ENCODE results near the gene PLCXD1.
"Not testable (repeated sequence)": the region's sequence is repeated elsewhere in the genome, so short reads cannot be mapped to it uniquely, and the experiment has no call there.

PLCXD1 gene

DNA sequence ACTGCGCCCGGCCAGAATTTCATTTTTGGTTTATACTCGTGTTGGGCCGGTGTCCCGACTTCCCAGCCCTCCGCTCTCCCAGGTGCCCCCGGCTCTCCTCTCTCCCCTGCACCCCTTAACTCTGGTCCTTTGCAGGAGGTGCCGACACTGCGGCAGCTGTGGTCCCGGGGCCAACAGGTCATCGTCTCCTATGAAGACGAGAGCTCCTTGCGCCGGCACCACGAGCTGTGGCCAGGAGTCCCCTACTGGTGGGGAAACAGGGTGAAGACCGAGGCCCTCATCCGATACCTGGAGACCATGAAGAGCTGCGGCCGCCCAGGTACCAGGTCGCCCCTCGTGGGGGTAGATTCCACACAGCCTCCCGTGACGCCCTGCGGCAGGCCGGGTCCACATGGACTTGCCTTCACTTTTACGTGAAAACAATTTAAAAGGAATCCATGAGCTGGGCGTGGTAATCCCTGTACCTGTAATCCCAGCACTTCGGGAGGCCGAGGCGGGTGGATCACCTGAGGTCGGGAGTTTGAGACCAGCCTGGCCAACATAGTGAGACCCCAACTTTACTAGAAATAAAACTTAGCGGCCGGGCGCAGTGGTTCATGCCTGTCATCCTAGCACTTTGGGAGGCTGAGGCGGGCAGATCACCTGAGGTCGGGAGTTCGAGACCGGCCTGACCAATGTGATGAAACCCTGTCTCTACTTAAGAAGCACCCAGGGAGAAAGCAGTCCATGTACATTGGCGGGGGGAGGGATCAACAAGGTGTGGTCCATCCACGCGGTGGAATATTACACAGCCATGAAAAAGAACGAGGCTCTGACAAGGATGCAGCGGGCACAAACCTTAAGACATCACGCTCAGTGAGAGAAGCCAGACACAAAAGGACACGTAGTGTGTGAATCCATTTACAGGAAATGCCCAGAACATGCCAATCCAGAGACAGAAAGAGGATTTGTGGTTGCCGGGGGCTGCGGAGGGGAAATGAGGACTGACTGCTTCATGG is 12.0 kb downstream of the PLCXD1 start:
- DNase-seq (ENCODE audit: low read depth in 2 of 2), result no peak

DNA sequence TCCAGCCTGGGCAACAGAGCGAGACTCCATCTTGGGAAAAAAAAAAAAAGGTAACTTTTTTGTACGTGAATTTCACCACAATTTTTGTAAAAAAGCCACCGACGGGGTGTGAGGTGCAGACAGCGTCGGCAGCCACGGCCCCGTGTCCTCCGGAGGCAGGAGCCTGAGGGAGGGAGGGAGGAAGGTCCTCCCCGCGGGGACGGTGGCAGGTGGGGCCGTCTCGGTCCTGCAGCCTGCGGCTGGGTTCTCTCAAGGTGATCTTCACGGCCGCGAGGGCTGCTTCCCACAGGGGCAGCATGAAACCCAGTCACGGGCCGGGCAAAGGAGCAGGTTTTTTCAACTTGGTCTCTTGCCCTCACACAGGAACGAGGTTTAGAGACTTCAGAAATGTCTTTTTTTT is 14.0 kb downstream of the PLCXD1 start:
- DNase-seq (ENCODE audit: low read depth in 2 of 2), result no peak

DNA sequence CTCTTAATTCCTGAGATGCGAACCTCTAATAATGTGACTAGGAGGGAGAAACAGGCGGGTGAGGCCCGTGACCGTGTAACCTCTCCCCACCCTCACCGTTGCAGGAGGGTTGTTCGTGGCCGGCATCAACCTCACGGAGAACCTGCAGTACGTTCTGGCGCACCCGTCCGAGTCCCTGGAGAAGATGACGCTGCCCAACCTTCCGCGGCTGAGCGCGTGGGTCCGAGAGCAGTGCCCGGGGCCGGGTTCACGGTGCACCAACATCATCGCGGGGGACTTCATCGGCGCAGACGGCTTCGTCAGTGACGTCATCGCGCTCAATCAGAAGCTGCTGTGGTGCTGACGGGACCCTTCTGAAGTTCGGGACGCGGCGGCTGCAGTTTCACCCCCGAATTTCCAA is 17.8 kb downstream of the PLCXD1 start:
- DNase-seq (ENCODE audit: low read depth in 2 of 2), result no peak

DNA sequence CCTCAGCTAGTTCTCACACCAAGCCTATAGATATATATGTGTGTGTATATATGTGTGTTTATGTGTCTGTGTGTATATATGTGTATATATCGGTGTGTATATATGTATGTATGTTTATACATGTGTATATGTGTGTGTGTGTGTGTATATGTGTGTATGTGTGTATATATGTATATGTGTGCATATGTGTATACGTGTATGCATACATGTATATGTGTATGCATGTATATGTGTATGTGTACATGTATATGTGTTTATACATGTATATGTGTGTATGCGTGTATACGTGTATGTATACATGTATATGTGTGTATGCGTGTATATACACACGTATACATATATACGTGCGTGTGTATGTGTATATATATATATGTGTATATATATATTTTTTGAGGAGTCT is 19.2 kb downstream of the PLCXD1 start:
- no peak for DNase-seq (ENCODE audit: low read depth in 2 of 2)

DNA sequence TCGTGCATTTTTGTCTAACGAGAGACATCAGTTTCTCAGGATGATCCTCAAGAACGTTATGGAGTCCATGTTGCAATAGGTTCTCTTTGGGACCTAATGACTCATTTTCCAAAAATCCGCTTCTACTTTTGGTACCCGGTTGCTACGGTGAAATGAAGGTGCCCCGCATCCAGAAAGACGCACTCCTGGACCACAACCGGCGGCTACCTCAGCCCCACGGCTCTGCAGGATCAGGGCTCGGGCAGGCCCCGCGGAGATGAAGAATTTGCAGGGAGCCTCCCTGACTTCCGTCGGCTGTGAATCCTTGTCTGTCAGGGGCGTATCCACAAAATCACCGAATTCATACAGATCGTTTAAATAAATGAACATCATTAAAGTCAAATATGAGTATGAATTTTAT is 21.8 kb downstream of the PLCXD1 start:
- no peak for DNase-seq (ENCODE audit: low read depth in 2 of 2)

DNA sequence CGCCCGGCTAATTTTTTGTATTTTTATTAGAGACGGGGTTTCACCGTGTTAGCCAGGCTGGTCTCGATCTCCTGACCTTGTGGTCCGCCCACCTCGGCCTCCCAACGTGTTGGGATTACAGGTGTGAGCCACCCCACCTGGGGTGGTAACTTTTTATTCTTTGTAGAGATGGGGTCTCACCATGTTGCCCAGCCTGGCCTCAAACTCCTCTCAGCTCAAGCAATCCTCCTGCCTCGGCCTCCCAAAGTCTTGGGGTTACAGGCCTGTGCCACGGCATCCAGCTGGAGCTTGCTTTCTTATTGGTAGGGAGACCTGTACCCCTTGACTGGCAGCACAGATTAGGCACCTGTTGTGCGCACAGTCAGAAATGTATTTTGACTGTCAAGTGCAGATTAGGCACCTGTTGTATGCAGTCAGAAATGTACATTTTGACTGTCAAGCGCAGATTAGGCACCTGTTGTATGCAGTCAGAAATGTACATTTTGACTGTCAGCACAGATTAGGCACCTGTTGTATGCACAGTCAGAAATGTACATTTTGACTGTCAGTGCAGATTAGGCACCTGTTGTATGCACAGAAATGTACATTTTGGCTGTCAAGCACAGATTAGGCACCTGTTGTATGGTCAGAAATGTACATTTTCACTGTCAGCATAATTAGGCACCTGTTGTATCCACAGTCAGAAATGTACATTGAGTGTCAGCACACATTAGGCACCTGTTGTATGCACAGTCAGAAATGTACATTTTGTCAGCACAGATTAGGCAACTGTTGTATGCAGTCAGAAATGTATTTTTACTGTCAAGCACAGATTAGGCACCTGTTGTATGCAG is 24.8 kb downstream of the PLCXD1 start:
- DNase-seq (ENCODE audit: low read depth in 2 of 2), result not testable (repeated sequence)

DNA sequence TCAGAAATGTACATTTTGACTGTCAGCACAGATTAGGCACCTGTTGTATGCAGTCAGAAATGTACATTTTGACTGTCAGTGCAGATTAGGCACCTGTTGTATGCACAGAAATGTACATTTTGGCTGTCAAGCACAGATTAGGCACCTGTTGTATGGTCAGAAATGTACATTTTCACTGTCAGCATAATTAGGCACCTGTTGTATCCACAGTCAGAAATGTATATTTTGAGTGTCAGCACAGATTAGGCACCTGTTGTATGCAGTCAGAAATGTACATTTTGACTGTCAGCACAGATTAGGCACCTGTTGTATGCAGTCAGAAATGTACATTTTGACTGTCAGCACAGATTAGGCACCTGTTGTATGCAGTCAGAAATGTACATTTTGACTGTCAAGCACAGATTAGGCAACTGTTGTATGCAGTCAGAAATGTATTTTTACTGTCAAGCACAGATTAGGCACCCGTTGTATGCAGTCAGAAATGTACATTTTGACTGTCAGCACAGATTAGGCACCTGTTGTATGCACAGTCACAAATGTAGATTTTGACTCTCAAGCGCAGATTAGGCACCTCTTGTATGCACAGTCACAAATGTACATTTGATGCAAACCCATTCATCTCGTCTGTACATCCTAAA is 25.6 kb downstream of the PLCXD1 start:
- not testable (repeated sequence) for DNase-seq (ENCODE audit: low read depth in 2 of 2)

DNA sequence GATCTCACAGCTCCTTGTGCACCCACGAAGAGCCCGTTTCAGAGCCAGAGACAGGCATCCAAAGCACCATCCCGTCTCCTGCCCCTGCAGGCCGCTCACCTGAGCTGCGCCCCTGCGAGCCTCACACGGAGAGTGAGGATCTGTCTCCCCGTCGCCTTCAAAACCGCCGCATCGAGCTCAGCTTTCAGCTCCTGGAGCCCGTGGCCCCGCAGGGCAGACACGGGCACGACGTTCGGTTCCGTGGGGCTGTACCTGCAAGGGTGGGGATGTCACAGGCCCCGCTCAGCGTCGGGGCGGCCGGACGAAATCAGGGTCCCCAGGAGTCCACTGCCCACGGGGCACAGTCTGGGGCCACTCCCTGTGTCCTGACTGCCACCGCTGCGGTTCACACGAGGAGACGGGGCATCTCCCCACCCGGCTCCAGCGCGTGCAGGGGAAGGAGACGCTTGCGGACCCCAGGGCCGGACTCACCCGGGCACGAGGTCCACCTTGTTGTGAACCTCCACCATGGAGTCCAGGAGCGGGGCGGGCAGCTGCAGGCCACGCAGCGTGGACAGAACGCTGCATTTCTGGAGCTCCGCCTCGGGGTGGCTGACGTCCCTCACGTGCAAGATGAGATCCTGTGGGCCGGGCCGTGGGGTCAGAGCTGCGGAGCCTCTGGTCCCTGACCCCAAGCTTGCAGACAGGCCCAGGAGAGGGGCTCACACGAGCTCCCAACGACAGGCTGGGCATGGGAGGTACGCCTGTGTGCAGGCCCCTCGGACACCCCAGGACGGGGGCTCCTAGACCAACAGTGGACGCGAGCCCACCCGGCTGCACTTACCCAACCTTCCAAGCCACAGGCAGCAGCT is 26.3 kb downstream of the PLCXD1 start:
- no peak for DNase-seq (ENCODE audit: low read depth in 2 of 2)

DNA sequence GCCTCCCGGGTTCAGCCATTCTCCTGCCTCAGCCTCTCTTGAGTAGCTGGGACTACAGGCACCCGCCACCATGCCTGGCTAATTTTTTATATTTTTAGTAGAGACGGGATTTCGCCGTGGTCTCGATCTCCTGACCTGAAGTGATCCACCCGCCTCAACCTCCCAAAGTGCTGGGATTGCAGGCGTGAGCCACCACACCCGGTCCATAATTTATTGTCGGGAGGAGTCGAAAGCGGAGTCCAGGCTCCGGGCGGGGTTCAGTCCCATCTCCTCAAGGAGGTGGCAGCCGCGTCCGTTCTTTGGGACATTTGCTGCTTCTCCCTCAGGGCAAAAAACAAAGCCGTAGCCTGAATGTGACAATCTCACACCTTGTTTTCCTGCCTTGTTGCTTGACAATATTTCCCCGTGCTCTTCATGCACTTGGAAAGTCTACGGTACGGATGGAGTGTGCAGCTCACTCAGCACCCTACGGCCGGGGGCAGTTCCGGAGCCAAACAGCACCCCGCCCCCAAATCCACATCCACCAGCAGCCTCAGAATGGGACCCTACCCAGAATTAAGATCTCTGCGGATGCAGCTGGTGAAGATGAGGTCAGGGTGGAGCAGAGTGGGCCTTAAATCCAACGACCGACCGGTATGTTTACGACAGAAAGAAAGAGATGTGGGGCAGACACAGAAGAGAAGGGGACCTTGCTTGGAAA is 27.8 kb downstream of the PLCXD1 start:
- DNase-seq (ENCODE audit: low read depth in 2 of 2), result no peak

DNA sequence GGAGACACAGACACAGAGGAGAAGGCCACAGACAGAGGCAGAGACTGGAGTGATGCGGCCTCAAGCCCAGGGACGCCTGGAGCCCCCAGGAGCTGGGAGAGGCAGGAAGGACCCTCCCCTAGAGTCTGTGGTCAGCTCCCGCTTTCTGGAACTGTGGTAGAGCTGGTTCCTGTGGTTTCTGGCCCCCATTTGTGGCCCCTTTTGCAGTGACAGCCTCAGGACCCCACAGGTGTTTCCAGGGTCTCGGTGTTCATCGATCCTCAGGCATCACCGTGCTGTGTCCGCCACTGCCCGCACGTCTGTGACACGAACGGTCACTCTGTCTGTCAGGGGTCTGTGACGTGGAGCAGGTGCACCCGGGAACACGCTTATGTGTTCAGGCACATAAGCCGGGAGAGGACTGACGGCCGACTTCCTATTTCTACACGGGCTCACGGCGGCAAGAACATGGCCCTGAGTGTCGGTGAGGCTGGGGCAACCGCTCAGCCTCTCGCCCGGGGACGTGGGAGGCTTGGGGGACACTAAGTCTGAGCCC is 29.5 kb downstream of the PLCXD1 start:
- no peak for DNase-seq (ENCODE audit: low read depth in 2 of 2)

DNA sequence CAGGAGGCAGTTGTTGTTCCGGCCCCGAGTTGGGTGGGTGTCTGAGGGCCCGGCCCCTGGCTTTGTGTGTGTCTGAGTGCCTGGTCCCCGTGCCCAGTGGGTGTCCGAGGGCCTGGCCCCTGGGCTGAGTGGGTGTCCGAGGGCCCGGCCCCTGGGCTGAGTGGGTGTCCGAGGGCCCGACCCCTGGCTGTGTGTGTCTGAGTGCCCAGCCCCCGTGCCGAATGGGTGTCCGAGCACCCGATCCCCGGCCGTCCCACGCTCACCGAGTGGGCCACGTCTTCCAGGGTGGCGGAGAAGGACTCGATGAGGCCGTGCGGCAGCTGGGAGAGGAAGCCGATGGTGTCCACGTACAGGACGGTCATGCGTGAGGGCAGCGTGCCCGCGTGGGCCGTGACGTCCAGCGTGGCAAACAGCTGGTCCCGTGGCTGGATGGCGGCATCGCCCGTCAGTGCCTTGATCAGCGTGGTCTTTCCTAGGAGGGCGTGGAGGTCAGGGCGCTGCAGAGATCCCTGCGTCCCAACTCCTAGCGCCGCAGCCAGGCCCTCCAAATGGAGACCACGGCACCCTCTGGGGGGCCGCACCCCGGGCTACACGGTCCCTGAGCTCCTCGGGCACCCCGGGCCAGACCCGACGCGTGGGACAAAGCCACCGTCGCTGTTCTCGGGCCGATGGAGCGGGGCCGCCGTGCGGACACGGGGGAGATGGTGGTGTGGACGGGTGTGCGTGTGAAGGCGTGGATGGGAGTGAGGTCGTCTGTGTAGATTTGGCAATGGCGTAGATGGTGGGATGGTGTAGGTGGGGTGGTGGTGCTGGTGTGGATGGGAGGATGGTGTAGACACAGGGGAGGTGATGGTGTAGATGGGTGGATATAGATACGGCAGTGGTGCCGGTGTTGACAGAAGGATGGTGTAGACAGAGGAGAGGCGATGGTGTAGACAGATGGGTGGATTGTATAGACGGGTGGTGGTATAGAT is 30.3 kb downstream of the PLCXD1 start:
- DNase-seq (ENCODE audit: low read depth in 2 of 2), result no peak

DNA sequence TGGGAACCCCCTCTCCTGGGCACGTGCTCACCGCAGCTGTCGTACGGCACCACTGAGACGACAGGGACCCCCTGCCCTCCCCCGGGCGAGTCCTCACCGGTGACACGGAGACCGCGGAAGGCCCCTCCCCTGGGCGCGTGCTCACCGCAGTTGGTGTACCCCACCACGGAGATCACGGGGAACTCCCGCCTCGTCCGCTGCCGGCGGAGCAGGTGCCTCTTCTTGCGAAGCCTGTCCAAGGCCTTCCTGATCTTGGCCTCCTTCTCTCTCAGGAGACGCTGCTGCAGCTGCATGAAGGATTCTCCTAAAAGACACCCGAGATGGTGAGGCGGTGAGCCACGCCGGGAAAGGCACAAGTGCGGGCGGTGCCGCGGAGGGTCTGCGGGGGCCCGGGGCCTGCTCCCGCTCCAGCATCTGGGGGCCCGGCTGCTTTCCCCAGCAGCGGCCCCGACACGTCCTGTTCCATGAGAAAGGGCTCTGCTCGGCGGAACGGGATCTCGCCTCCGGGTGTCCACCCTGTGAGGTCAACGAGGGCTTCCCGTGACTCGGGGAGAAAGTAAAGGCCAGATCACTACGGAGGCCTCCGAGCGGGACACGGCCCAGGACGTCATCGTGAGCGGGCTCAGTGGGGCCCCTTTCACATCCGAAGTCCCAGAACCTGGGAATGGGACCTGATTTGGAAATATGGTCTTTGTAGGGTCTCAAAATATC is 31.6 kb downstream of the PLCXD1 start:
- no peak for DNase-seq (ENCODE audit: low read depth in 2 of 2)

DNA sequence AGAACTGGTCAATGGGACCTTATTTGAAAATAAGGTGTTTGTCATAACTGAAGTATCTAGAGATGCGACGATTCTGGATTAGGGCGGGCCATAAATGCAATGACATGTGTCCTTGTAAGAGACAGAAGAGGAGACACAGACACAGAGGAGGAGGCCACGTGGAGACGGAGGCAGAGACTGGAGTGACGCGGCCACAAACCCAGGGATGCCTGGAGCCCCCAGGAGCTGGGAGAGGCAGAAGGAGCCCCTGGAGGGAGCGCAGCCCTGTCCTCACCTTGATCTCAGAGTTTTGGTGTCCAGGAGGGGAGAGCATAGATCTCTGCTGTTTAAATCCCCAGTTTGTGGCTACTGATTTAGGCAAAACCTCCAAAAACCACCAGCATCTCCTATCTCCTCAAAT is 32.4 kb downstream of the PLCXD1 start:
- DNase-seq (ENCODE audit: low read depth in 2 of 2), result no peak

DNA sequence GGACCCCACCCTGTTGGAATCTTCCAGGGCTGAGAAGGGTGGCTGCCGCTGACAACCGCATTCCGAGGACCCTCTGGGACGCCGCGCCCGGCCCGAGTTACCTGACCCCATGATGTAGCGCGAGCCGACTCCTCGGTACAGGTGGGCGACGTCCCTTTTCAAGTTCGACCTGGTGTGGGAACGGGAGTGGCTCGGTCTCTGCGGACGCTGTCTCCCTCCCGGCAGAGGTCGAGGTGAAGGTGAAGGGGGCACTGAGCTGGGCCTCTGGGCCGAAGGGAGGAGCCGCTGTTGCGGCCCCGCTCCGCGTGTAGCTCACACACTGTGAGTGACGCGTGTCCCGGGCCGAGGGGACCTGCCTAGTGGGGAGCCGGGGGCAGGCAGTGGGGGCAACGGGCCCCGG is 32.9 kb downstream of the PLCXD1 start:
- no peak for DNase-seq (ENCODE audit: low read depth in 2 of 2)

DNA sequence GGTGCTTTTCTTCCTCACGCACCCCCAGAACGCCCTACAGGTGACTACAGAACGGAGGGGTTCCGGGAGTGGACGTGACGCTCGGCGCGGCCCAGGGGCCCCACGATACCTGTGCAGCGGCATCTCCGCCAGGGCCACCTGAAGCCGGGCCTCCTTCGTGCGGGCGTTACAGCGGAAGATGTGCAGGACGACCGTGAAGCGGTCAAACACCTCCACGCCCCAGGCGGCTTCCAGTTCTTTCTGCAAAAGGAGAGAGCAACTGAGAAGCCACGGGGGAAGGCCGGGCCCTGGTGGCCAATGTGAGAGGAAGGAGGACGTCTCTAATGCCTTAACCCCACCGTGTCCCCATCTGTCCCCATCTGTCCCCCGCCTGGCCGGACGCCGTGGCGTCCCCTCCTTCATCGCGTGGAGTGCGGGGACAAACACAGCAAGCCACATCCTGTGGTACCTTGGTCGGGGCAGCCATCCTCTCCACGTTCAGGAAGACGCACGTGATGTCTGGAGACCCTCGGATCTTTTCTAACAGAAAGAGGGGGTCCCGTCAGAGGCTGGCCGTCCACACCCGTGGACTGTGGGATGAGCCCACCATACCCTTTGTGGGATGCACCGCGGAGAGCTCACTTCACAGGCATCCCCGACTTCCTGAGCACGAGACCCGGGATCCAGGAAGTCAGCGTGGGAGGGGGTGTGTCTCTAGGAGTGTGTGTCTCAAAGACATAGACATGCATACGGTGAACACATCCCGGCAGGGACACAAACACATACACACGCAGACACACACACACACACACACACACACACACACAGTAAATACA is 33.8 kb downstream of the PLCXD1 start:
- DNase-seq (ENCODE audit: low read depth in 2 of 2), result no peak

DNA sequence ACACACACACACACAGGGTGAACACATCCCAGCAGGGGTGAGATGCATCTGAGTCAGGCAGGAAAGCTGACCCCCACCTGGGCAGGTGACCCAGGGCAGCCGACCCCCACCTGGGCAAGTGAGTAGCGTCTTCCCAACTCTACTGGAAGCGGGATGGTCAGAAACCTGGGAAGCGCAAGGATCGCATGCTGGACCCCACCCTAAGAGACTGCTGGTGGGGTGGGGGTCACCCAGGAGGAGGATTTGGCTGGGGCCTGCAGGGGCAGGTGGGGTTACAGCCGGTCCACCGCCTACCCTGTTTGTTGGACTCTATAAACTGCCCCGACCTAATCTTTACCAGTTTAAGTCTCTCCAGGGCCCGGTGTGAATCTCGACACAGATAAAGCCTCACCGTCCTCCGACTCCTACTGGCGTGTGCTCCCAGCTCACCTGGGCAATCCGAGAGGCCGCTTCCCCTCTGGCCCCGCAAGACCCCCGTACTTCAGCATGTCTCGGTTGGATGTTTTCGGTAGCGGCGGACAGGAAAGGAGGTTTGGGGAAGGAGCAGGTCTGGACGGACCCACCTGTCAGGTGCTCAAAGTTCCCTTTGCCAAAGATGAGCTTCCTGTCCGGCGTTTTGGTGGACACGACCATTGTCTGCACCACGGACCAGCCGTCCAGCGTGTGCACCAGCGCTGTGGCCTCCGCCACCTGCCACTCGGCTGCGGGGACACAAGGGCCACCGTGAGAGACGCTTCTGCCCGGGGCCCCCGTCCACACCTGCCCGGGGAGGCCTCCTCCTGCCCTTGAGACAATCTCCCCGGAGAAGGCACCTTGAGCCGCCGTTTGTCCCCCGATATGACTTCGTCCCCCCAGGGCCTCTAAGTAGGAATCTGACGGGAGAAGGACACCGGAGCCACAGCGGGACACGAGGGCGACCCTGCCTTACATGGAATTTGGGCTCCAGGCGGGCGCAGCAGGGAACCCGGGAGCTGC is 35.5 kb downstream of the PLCXD1 start:
- DNase-seq (ENCODE audit: low read depth in 2 of 2), result no peak
